HL-60 (cell line): ENCODE results near the gene PARD3.
"Not testable (repeated sequence)": the region's sequence is repeated elsewhere in the genome, so short reads cannot be mapped to it uniquely, and the experiment has no call there.

Experiments
- DNase-seq, 2 experiments: peaks; one replicate each; pipeline ENCODE4 v3.0.0-alpha.2; 2010 to 2020; ENCODE audit warnings: low read depth in 1 of 2, low spot score in 1 of 2
- H3K27ac ChIP-seq: fragments of 250-450 bp; sonication (Bioruptor Pico); replicated peaks from 2 replicates; pipeline ENCODE4 v1.5.1; 2020; ENCODE audit warnings: mild to moderate bottlenecking, moderate library complexity
- H3K27me3 ChIP-seq: fragments of 250-450 bp; sonication (Bioruptor Pico); 2 replicates; pipeline ENCODE4 v1.5.1; 2021; ENCODE audit warnings: mild to moderate bottlenecking, moderate library complexity; ENCODE audit not compliant: insufficient read depth, poor library complexity, severe bottlenecking
- H3K4me3 ChIP-seq: replicated peaks from 2 replicates; pipeline ENCODE4 v1.5.1; 2011; ENCODE audit warnings: mild to moderate bottlenecking, control low read depth, low read length; ENCODE audit not compliant: insufficient read depth
- CTCF ChIP-seq: IDR thresholded peaks from one replicate; pipeline ENCODE4 v1.5.1; 2011; ENCODE audit warnings: low read length, control low read depth, inconsistent platforms; ENCODE audit not compliant: insufficient read depth
- GABPA ChIP-seq: IDR thresholded peaks from 2 replicates; pipeline ENCODE4 v1.6.1; 2012; ENCODE audit warnings: low read depth
- POLR2AphosphoS5 ChIP-seq: IDR thresholded peaks from 2 replicates; pipeline ENCODE4 v1.6.1; 2012; ENCODE audit warnings: low read depth
- REST ChIP-seq: IDR thresholded peaks from 2 replicates; pipeline ENCODE4 v1.6.1; 2012; ENCODE audit warnings: low read depth; ENCODE audit not compliant: insufficient replicate concordance
- SPI1 ChIP-seq: IDR thresholded peaks from 2 replicates; pipeline ENCODE4 v1.6.1; 2012; ENCODE audit warnings: low read depth, mild to moderate bottlenecking, borderline replicate concordance

The PARD3 gene

GRCh38 chr10:34274906-34275305 lies 540.2 kb downstream of the PARD3 start:
- DNase-seq, result no peak
- no peak for TF ChIP-seq SPI1
- no peak for TF ChIP-seq POLR2AphosphoS5
- no peak for TF ChIP-seq GABPA
- no peak for TF ChIP-seq CTCF
- no peak for TF ChIP-seq REST
- H3K27me3 ChIP-seq, result no peaks in the 10 kb centered on the region
- no peak overlapping the region for H3K4me3 ChIP-seq
- H3K27ac ChIP-seq, result no peak overlapping the region

- Histone ChIP-seq H3K27me3 (no peaks in the 10 kb centered on the region), H3K27ac (no peak overlapping the region), H3K4me3 (no peak overlapping the region)
- TF ChIP-seq REST (no peak), CTCF (no peak), SPI1 (no peak), GABPA (no peak), POLR2AphosphoS5 (no peak)
- DNase-seq, result no peak
These were observed 541.8 kb downstream of the PARD3 start for GRCh38 chr10:34273340-34273739.

- Histone ChIP-seq H3K27me3 (no peaks in the 10 kb centered on the region), H3K4me3 (no peak overlapping the region), H3K27ac (no peak overlapping the region)
- no peak for DNase-seq
- no peak for TF ChIP-seq GABPA
- no peak for TF ChIP-seq POLR2AphosphoS5
- no peak for TF ChIP-seq REST
- TF ChIP-seq SPI1, result no peak
- TF ChIP-seq CTCF, result no peak
These were observed 542.8 kb downstream of the PARD3 start for GRCh38 chr10:34272316-34272715.

GRCh38 chr10:34268410-34268809 lies 546.7 kb downstream of the PARD3 start:
- H3K27me3 ChIP-seq, H3K4me3 ChIP-seq, DNase-seq, H3K27ac ChIP-seq: not testable (repeated sequence)
